Esophagus muscularis mucosa (tissue), 4 donors: ENCODE data around the gene SHISA4.

Source experiments
- CTCF ChIP-seq, 3 experiments: fragments of 200-600 bp in 2 of 3; fragments of 450-650 bp in 1 of 3; sonication (generic) in 2 of 3; IDR thresholded peaks; one replicate each; pipeline ENCODE4 v1.5.1; 2017 to 2019; ENCODE audit warnings: antibody characterized with exemption in 3 of 3, mild to moderate bottlenecking in 2 of 3, moderate library complexity in 1 of 3
- EP300 ChIP-seq: sonication (generic); formaldehyde crosslinking; IDR thresholded peaks from one replicate; pipeline ENCODE4 v1.6.1; 2017; ENCODE audit warnings: antibody characterized with exemption
- POLR2A ChIP-seq: fragments of 450-650 bp; IDR thresholded peaks from one replicate; pipeline ENCODE4 v1.6.1; 2017; ENCODE audit warnings: antibody characterized with exemption, moderate library complexity, mild to moderate bottlenecking, low read depth

- TF ChIP-seq CTCF (IDR thresholded peaks at IDR 0.05), result no peak
- no peak for TF ChIP-seq POLR2A
- no peak for TF ChIP-seq EP300
Observed at GRCh38 chr1:201880928-201881571, 7.6 kb upstream of the SHISA4 start.
